Activated B cell treated with CpG ODN at 0.5 μM for 24 hours (primary cell): ENCODE results near the gene CUX1. TPM values are rescaled to one million over a fixed set of nuclear protein-coding genes. Genes with fewer than 3 reads are reported as not detected.

Experiments used
- ATAC-seq: fragments of 200-7000 bp; cut with Tn5 transposase; one replicate; pipeline ENCODE4 v1.10.0; 2021; ENCODE audit warnings: low read depth, mild to moderate bottlenecking, moderate library complexity
- CTCF ChIA-PET: fragments of 350-600 bp; sonication (Branson Sonifier 250); formaldehyde crosslinking; loops from one replicate; lab custom pipeline; 2021; ENCODE audit warnings: antibody characterized with exemption; lab: Charles Lee
- POLR2A ChIA-PET: fragments of 350-600 bp; sonication (Branson Sonifier 250); formaldehyde crosslinking; loops from one replicate; lab custom pipeline; 2021; ENCODE audit warnings: antibody characterized with exemption; lab: Charles Lee
- DNase-seq: peaks from one replicate; pipeline ENCODE4 v3.0.0; 2022
- H3K27ac Mint-ChIP-seq: one replicate; pipeline ENCODE4 v1.8.0; 2020; ENCODE audit warnings: mixed read lengths
- H3K27me3 Mint-ChIP-seq: one replicate; pipeline ENCODE4 v1.8.0; 2021; ENCODE audit warnings: mixed read lengths
- H3K36me3 Mint-ChIP-seq: one replicate; pipeline ENCODE4 v1.8.0; 2021; ENCODE audit warnings: low read depth, mixed read lengths
- H3K4me1 Mint-ChIP-seq: one replicate; pipeline ENCODE4 v1.8.0; 2021; ENCODE audit warnings: mixed read lengths
- H3K4me3 Mint-ChIP-seq: one replicate; pipeline ENCODE4 v1.8.0; 2020; ENCODE audit warnings: mild to moderate bottlenecking, mixed read lengths
- H3K9me3 Mint-ChIP-seq: one replicate; pipeline ENCODE4 v1.8.0; 2020; ENCODE audit warnings: mixed read lengths
- CTCF ChIP-seq: fragments of 200-600 bp; IDR thresholded peaks from one replicate; pipeline ENCODE4 v1.8.0; 2022; ENCODE audit warnings: antibody characterized with exemption, mild to moderate bottlenecking
- intact Hi-C: fragments of 100-400 bp; cut with micrococcal nuclease; formaldehyde crosslinking; loops from one replicate; pipeline ENCODE4 v1.15.1; 2024
- total RNA-seq: library from RNA; stranded (reverse); gene quantifications from 2 replicates; pipeline ENCODE4 v1.2.3, GENCODE V29; 2022

The CUX1 gene
- total RNA-seq, 1 donor from 2014 or later, result 61.7 TPM

DNA sequence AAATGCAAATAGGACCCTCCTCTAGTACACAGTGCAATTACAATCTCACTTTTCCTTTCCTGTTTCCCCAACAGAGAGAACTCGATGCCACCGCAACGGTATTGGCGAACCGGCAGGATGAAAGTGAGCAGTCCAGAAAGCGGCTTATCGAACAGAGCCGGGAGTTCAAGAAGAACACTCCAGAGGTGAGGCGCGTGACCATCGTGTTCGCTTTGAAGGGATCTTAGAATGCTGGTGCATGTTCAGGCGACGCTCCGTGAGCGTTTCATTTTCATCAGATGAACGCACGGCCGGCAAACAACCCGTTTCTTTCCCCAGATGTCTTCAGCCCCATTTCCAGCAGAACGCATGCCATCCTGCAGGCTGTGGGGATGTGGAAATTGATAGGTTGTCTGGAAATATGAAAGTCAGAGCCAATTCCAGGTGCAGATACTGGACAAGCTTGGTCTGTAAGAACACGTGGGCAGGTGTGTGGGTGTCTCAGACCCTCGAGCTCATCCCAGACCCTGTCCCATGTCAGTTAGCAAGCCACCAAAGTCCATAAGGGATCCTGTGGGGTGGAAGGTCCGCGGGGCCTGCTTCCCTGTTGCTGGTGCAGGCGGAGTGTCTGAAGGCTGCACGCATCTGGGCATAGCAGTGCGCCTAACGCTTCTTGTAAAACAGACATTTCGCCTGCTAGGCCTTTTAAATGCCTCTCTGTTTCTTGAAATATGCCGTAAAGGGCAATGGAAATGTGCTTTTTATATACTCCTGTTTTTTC, 98.8 kb downstream of the CUX1 start:
- CTCF ChIA-PET, result no interaction called here
- intact Hi-C loops, result no loop called here
- no peaks in the 10 kb centered on the region for H3K9me3 Mint-ChIP-seq
- no peak overlapping the region for H3K27ac Mint-ChIP-seq
- no peaks in the 10 kb centered on the region for H3K27me3 Mint-ChIP-seq
- no peak for TF ChIP-seq CTCF
- DNase-seq (no peak), ATAC-seq (no peak)
- peaks cover 14% of the 10 kb centered on the region for H3K4me1 Mint-ChIP-seq
- POLR2A ChIA-PET, result no interaction called here
- peaks cover 33% of the 10 kb centered on the region for H3K36me3 Mint-ChIP-seq
- no peak overlapping the region for H3K4me3 Mint-ChIP-seq

- no peak overlapping the region for H3K27ac Mint-ChIP-seq
- H3K4me1 Mint-ChIP-seq, result peaks cover 14% of the 10 kb centered on the region
- CTCF ChIA-PET, result no interaction called here
These were observed 99.5 kb downstream of the CUX1 start for GRCh38 chr7:101916876-101917275.

DNA sequence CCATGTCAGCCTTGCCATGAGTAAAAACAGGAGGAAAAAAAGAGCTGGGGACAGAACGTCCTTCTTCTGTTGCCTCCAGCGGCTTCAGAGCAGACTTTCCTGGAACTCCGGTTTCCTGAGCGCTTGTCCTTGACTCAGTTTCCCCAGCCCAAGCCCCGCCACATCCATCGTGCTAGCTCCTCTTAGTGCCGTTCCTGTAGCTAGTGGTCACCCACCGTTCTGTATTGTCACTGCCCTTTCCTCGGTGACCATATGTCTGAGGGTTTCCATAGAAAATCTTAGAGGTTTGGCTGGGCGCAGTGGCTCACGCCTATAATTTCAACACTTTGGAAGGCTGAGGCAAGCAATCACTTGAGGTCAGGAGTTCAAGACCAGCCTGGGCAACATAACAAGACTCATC, 100.1 kb downstream of the CUX1 start:
- Mint-ChIP-seq H3K9me3 (no peaks in the 10 kb centered on the region), H3K4me3 (no peak overlapping the region), H3K36me3 (peaks cover 33% of the 10 kb centered on the region), H3K27ac (no peak overlapping the region), H3K27me3 (no peaks in the 10 kb centered on the region), H3K4me1 (peaks cover 9% of the 10 kb centered on the region)
- DNase-seq (no peak), ATAC-seq (no peak)
- intact Hi-C loops, result no loop called here
- ChIA-PET POLR2A (no interaction called here), CTCF (no interaction called here)
- no peak for TF ChIP-seq CTCF

More at GRCh38 chr7:101916876-101917275, 99.5 kb downstream of the CUX1 start:
- no peak for DNase-seq
- Mint-ChIP-seq H3K27me3 (no peaks in the 10 kb centered on the region), H3K9me3 (no peaks in the 10 kb centered on the region), H3K4me3 (no peak overlapping the region), H3K36me3 (peaks cover 33% of the 10 kb centered on the region)
- intact Hi-C loops, result no loop called here
- no peak for TF ChIP-seq CTCF
- ATAC-seq, result no peak
- POLR2A ChIA-PET, result no interaction called here

- Mint-ChIP-seq H3K4me3 (no peak overlapping the region), H3K27me3 (no peaks in the 10 kb centered on the region), H3K4me1 (peaks cover 6% of the 10 kb centered on the region), H3K36me3 (peaks cover 33% of the 10 kb centered on the region), H3K9me3 (no peaks in the 10 kb centered on the region), H3K27ac (no peak overlapping the region)
- intact Hi-C loops, result no loop called here
- no peak for ATAC-seq
- no peak for DNase-seq
- no peak for TF ChIP-seq CTCF
- POLR2A ChIA-PET, result no interaction called here
- CTCF ChIA-PET, result no interaction called here
These were observed 101.0 kb downstream of the CUX1 start for GRCh38 chr7:101918426-101918825.

DNA sequence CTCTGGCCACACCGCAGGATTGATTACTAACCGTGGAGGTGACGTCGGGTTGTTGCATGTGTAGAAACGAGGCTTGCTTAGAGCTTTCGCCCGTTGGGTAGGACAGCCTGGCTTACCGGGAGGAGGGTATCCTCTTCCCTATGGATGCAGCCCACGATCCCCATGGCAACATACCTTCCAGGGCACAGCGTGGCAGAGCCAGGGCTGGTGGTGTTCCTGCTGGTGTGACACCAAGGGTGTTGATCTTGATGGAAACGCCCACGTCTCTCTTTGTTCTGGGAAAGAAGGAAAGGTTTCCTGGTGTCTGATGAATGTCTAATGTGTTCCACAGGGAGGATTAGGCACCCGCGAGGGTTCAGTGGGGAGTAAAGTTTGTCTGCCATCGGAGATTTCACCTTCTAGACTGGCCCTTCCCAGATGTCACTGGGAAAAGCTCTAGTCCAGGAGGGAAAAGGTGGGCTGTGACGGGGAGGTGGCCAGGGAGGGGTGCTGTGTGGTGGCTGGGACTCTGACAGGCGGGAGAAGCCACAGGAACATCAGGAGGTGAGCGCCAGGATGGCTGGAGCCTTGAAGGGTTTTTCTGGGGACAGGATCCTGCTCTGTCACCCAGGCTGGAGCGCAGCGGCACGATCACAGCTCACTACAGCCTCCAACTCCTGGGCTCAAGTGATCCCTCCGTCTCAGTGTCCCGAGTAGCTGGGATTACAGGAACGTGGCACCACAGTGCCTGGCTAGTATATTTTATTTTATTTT, 102.1 kb downstream of the CUX1 start:
- ChIA-PET POLR2A (interaction anchor here (0.6 kb wide), 3 partner anchors 379 to 1625 kb away, joined by 3 to 6 read pairs (median 4); no protein-coding TSS in a partner anchor), CTCF (no interaction called here)
- H3K27ac Mint-ChIP-seq, result no peak overlapping the region
- no peaks in the 10 kb centered on the region for H3K27me3 Mint-ChIP-seq
- intact Hi-C loops, result no loop called here
- peaks cover 39% of the 10 kb centered on the region for H3K36me3 Mint-ChIP-seq
- no peak overlapping the region for H3K4me3 Mint-ChIP-seq
- H3K4me1 Mint-ChIP-seq, result no peaks in the 10 kb centered on the region
- TF ChIP-seq CTCF, result no peak
- ATAC-seq (no peak), DNase-seq (no peak)
- H3K9me3 Mint-ChIP-seq, result no peaks in the 10 kb centered on the region
